A549 (cell line): ENCODE data around the gene MPP2. TPM values are rescaled to one million over a fixed set of nuclear protein-coding genes. Genes with fewer than 3 reads are reported as not detected.

Experiments used
- ATAC-seq, 2 experiments: fragments of 200-7000 bp in 1 of 2; fragments of >200 bp in 1 of 2; cut with Nextera tagmentation in 1 of 2; cut with Tn5 transposase in 1 of 2; 3 replicates each; pipeline versions ENCODE4 v1.8.0 to v1.9.1; 2018 to 2020; ENCODE audit warnings: mild to moderate bottlenecking in 1 of 2, moderate library complexity in 1 of 2
- CTCF ChIA-PET: fragments of 300-600 bp; sonication (Branson Sonifier 250); formaldehyde crosslinking; extraction: SDS; loops from one replicate; lab custom pipeline; 2021; ENCODE audit warnings: antibody characterized with exemption, inconsistent platforms; lab: Yijun Ruan, JAX
- POLR2A ChIA-PET: fragments of 350-600 bp; formaldehyde crosslinking; extraction: SDS; loops from one replicate; lab custom pipeline; 2021; ENCODE audit warnings: antibody characterized with exemption, inconsistent platforms; lab: Yijun Ruan, JAX
- DNase-seq, 2 experiments: peaks; one replicate each; pipeline versions ENCODE4 v3.0.0 to v3.0.0-alpha.2; 2011 to 2016; ENCODE audit warnings: low read depth in 1 of 2, low spot score in 1 of 2
- FAIRE-seq: peaks from 2 replicates; lab custom pipeline; 2011; peaks lifted over from hg19 to GRCh38; lab: Jason Lieb, UNC
- H3K27ac ChIP-seq, 2 experiments: fragments of >200 bp; sonication (Bioruptor Twin); formaldehyde crosslinking; 3 replicates each; pipeline ENCODE4 v1.5.1; 2016 to 2017
- H3K4me1 ChIP-seq: fragments of >200 bp; sonication (Bioruptor Twin); formaldehyde crosslinking; 3 replicates; pipeline ENCODE4 v1.6.1; 2016
- H3K4me2 ChIP-seq: fragments of >200 bp; sonication (Bioruptor Twin); formaldehyde crosslinking; 3 replicates; pipeline ENCODE4 v1.6.1; 2016
- H3K4me3 ChIP-seq: fragments of >200 bp; sonication (Bioruptor Twin); formaldehyde crosslinking; 3 replicates; pipeline ENCODE4 v1.5.1; 2016
- H3K9me3 ChIP-seq: fragments of >200 bp; sonication (Bioruptor Twin); formaldehyde crosslinking; 3 replicates; pipeline ENCODE4 v1.6.1; 2016
- CBX8 ChIP-seq: fragments of 200-600 bp; sonication (generic); IDR thresholded peaks from 2 replicates; pipeline ENCODE4 v1.6.1; 2016
- EHMT2 ChIP-seq: fragments of 200-600 bp; sonication (generic); IDR thresholded peaks from 2 replicates; pipeline ENCODE4 v1.6.1; 2016; ENCODE audit warnings: antibody characterized with exemption, low read depth, mild to moderate bottlenecking, moderate library complexity
- FOSL2 ChIP-seq, 2 experiments: fragments of 450-650 bp in 1 of 2; fragments of >200 bp in 1 of 2; sonication (Bioruptor Twin) in 1 of 2; formaldehyde crosslinking; IDR thresholded peaks; 2 replicates each; pipeline versions ENCODE4 v1.5.0 to v1.6.1; 2016 to 2020; ENCODE audit warnings: mild to moderate bottlenecking in 1 of 2, moderate library complexity in 1 of 2
- FOXS1 ChIP-seq: fragments of 250-450 bp; sonication (Bioruptor Pico); IDR thresholded peaks from 2 replicates; pipeline ENCODE4 v1.5.0; 2020; ENCODE audit warnings: mild to moderate bottlenecking, moderate library complexity
- HOXB5 ChIP-seq: fragments of 250-450 bp; sonication (Bioruptor Pico); IDR thresholded peaks from 2 replicates; pipeline ENCODE4 v1.5.0; 2020; ENCODE audit warnings: mild to moderate bottlenecking, moderate library complexity
- KDM5A ChIP-seq: fragments of 200-600 bp; sonication (generic); IDR thresholded peaks from 2 replicates; pipeline ENCODE4 v1.6.1; 2016; ENCODE audit warnings: antibody characterized with exemption, mild to moderate bottlenecking
- MAZ ChIP-seq: fragments of 150-350 bp; IDR thresholded peaks from 2 replicates; pipeline ENCODE4 v1.6.1; 2014; ENCODE audit warnings: antibody characterized with exemption, low read depth, low read length, borderline replicate concordance
- MYC ChIP-seq: IDR thresholded peaks from 2 replicates; pipeline ENCODE4 v1.6.1; 2012; ENCODE audit warnings: mild to moderate bottlenecking, inconsistent platforms, low read length, improper control_type of control experiment, borderline replicate concordance
- NFE2L2 ChIP-seq: fragments of 150-350 bp; conservative IDR thresholded peaks from 2 replicates; pipeline ENCODE4 v1.6.1; 2014; ENCODE audit warnings: low read length
- PHF8 ChIP-seq: fragments of 200-600 bp; sonication (generic); IDR thresholded peaks from 2 replicates; pipeline ENCODE4 v1.6.1; 2016; ENCODE audit warnings: low read depth, mild to moderate bottlenecking, antibody characterized with exemption, moderate library complexity, borderline replicate concordance
- RCOR1 ChIP-seq: fragments of 150-350 bp; IDR thresholded peaks from 2 replicates; pipeline ENCODE4 v1.6.1; 2014; ENCODE audit warnings: antibody characterized with exemption, low read length, low read depth
- RFX5 ChIP-seq: fragments of 450-650 bp; IDR thresholded peaks from 2 replicates; pipeline ENCODE4 v1.7.1; 2014; ENCODE audit warnings: antibody characterized with exemption, mild to moderate bottlenecking, moderate library complexity
- SREBF2 ChIP-seq: fragments of 450-650 bp; IDR thresholded peaks from 2 replicates; pipeline ENCODE4 v1.6.1; 2014; ENCODE audit warnings: mild to moderate bottlenecking, moderate library complexity
- TFCP2L1 ChIP-seq: fragments of 250-450 bp; sonication (Bioruptor Pico); IDR thresholded peaks from 2 replicates; pipeline ENCODE4 v1.5.0; 2021; ENCODE audit warnings: mild to moderate bottlenecking
- TP53 ChIP-seq: fragments of 250-450 bp; sonication (Bioruptor Pico); IDR thresholded peaks from 2 replicates; pipeline ENCODE4 v1.5.0; 2021; ENCODE audit warnings: mild to moderate bottlenecking, moderate library complexity
- ZC3H11A ChIP-seq: fragments of 450-650 bp; IDR thresholded peaks from 2 replicates; pipeline ENCODE4 v1.6.1; 2014; ENCODE audit warnings: antibody characterized with exemption, mild to moderate bottlenecking
- ZFP36 ChIP-seq: fragments of 450-650 bp; IDR thresholded peaks from 2 replicates; pipeline ENCODE4 v1.6.1; 2014; ENCODE audit warnings: borderline replicate concordance; ENCODE audit not compliant: partially characterized antibody
- WGBS: methylation state at CpG from one replicate; pipeline ENCODE4 v1.1.6; 2017; ENCODE audit errors: missing lambda C conversion rate; 5-methylcytosine and 5-hydroxymethylcytosine counted together
- polyA plus RNA-seq, 4 experiments: library from polyadenylated mRNA; depleted of rRNA in 3 of 4; stranded (reverse); fragments of >200 nt; fragmentation: RNase III in 1 of 4; extraction: RNeasy Plus Mini Kit Qiagen cat#74134 plus additional on column Dnase treatment in 1 of 4; gene quantifications; 2 replicates in 3 of 4; 3 replicates in 1 of 4; pipeline ENCODE4 v1.2.3, GENCODE V29; 2011 to 2017
- TF ChIP-seq, protein P1 (sequence below): IDR thresholded peaks from 2 replicates; pipeline ENCODE4 v1.6.1; 2012; ENCODE audit warnings: low read depth, borderline replicate concordance
- TF ChIP-seq, protein P2 (sequence below): IDR thresholded peaks from 2 replicates; pipeline ENCODE4 v1.6.1; 2012
- TF ChIP-seq, protein P3 (sequence below): fragments of 250-450 bp; sonication (Bioruptor Pico); IDR thresholded peaks from 2 replicates; pipeline ENCODE4 v1.5.0; 2021; ENCODE audit warnings: mild to moderate bottlenecking, moderate library complexity, borderline replicate concordance

MPP2 gene
- polyA plus RNA-seq, 2 of the 4 experiments (the other 2 are of a cell fraction): 3.8 to 4.2 TPM

DNA sequence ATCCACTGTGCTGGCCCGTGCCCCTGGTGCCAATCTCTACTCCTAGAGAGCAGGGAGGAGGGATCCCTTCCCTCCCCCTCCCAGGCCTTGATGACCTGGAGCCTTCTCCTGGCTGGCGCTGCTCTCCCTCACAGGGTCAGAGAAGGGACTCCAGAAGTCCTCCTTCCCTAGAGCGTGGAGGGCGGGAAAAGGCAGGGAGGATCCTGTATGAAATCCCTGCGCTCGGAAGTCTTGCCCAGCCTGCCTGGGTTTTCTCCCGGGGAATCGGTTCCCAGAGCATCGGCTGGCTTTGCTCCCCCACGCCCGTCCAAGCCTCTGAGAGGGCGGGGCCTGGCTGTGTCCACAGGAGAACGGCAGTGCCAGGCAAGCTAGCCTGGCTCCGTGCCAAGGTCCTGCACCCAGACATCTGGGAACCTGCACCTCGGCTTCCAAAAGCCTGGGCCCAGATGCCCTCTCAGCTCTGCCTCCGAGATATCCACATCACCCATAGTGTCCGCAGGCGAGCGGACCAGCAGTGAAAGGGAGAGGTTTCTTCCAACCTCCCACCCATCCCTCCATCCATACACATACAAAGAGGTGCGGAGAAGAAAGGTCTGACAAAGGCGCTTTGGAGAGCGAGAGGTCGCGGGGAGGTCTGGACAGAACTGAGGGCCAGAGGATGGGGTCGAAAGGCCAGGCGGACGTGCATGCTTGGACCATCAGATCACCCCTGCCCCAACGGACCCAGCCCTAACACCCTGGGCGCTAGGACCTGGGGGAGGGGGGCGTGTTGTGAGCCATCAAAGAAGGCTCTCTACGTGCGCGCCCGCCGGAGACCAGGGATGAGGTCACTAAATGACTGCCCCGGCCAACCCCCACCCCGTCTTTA is 1.1 kb downstream of the MPP2 start (continued):
- TF ChIP-seq MYC: no peak
- TF ChIP-seq, protein P1, sequence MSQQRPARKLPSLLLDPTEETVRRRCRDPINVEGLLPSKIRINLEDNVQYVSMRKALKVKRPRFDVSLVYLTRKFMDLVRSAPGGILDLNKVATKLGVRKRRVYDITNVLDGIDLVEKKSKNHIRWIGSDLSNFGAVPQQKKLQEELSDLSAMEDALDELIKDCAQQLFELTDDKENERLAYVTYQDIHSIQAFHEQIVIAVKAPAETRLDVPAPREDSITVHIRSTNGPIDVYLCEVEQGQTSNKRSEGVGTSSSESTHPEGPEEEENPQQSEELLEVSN: no peak
- TF ChIP-seq, all 56 proteins: peak for 0

DNA sequence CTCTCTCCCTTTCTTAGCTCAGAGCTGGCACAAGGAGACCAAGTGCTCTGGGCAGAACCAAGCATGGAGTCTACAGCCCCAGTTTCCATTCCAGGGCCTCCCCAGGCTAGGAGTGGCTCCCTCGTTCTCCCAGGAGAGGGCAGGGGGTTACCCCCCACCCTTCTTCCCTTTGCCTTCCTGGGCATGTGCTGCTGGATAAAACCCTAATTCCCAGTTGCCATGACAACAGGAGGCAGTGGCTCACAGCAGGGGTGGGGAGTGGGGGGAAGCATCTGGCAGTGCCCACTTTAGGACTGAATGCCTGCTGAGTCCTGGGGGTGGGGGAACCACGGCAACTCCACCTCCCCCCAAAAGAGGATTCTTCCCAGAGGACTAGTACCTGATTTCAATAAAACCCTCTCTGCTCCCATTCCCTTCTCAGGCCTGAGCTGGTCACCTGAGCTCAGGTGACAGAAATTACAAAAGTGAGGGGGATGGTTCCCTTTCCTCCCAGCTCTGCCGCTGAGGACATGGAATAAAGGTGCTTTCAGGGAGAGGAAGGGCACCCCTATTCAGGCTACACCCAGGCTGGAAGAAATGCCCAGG is 1.8 kb downstream of the MPP2 start:
- TF ChIP-seq, protein P2, sequence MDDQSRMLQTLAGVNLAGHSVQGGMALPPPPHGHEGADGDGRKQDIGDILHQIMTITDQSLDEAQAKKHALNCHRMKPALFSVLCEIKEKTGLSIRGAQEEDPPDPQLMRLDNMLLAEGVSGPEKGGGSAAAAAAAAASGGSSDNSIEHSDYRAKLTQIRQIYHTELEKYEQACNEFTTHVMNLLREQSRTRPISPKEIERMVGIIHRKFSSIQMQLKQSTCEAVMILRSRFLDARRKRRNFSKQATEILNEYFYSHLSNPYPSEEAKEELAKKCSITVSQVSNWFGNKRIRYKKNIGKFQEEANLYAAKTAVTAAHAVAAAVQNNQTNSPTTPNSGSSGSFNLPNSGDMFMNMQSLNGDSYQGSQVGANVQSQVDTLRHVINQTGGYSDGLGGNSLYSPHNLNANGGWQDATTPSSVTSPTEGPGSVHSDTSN: no peak
- TF ChIP-seq RCOR1: no peak
- no peak for TF ChIP-seq ZFP36
- TF ChIP-seq RFX5: no peak
- no peak for TF ChIP-seq FOSL2 (IDR thresholded peaks at IDR 0.05)
- TF ChIP-seq FOSL2 (CRISPR knock-in tag; IDR thresholded peaks at IDR 0.05): no peak
- H3K9me3 ChIP-seq: no peaks in the 10 kb centered on the region
- WGBS: 83% methylated on average over 3 of the region's 3 CpGs
- ATAC-seq: no peak
- DNase-seq: no peak
- peak overlapping the region; percentile 99 for H3K4me2 ChIP-seq
- CTCF ChIA-PET: interaction anchor here (1.2 to 25.9 kb wide), 4 partner anchors 10 to 59 kb away, joined by 4 to 412 read pairs (median 202); partner anchors contain the start of gene PPY
- POLR2A ChIA-PET: no interaction called here
- no peak overlapping the region for H3K27ac ChIP-seq
- no peak for FAIRE-seq
- H3K4me1 ChIP-seq: peaks cover 32% of the 10 kb centered on the region
- no peak overlapping the region for H3K4me3 ChIP-seq

DNA sequence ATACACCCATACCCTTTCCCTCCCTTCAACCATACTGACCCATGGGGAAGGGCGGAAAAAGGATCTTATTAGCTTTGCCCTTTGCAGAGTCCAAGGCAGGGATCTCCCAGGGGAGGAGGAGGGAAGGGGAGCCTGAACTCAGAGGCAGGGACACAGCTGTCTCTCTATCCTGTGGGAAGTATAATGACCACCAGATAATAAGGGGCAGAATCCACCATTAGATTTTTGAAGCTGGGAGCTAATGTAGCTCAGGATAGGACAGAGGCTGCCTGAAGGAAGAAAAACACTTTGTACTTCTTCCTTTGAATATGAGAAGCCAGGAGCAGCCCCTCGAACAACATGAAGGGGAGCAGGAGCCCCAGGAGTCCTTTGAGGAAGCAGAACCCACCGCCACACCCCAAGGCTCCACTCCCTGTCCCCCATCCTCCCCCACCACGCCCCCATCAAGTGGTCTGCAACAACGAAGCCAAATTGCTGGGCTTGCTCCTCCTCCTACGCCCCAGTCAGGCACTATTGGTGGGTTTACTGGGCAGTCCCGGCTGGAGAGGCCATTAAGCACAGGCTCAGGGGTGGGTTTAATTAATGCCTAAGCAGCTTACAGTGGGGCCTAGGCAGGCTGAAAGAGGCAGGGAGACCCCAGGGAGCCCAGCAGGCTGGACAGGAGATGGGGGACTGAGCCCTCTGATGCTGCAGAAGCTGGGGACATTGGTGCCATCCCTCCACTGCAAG is 5.3 kb downstream of the MPP2 start:
- ChIA-PET CTCF (interaction anchor here (0.6 to 25.9 kb wide), 7 partner anchors 9 to 92 kb away, joined by 3 to 412 read pairs (median 5); partner anchors contain the start of genes MPP2 and PPY), POLR2A (interaction anchor here (0.5 kb wide), 1 partner anchor 168 kb away, joined by 7 read pairs; no protein-coding TSS in a partner anchor)
- no peak for FAIRE-seq
- Histone ChIP-seq H3K4me2 (no peak overlapping the region), H3K27ac (no peak overlapping the region), H3K4me3 (no peak overlapping the region), H3K4me1 (peaks cover 29% of the 10 kb centered on the region), H3K9me3 (no peaks in the 10 kb centered on the region)
- no peak for DNase-seq
- WGBS: 76% methylated on average over 6 of the region's 7 CpGs
- TF ChIP-seq CBX8: no peak
- TF ChIP-seq NFE2L2: no peak
- TF ChIP-seq KDM5A: no peak
- no peak for TF ChIP-seq TP53
- no peak for TF ChIP-seq MYC
- TF ChIP-seq MAZ: no peak
- TF ChIP-seq ZC3H11A: no peak
- no peak for TF ChIP-seq TFCP2L1 (CRISPR knock-in tag)
- TF ChIP-seq, protein P3, sequence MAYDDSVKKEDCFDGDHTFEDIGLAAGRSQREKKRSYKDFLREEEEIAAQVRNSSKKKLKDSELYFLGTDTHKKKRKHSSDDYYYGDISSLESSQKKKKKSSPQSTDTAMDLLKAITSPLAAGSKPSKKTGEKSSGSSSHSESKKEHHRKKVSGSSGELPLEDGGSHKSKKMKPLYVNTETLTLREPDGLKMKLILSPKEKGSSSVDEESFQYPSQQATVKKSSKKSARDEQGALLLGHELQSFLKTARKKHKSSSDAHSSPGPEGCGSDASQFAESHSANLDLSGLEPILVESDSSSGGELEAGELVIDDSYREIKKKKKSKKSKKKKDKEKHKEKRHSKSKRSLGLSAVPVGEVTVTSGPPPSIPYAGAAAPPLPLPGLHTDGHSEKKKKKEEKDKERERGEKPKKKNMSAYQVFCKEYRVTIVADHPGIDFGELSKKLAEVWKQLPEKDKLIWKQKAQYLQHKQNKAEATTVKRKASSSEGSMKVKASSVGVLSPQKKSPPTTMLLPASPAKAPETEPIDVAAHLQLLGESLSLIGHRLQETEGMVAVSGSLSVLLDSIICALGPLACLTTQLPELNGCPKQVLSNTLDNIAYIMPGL (CRISPR knock-in tag): no peak
- no peak for TF ChIP-seq HOXB5 (CRISPR knock-in tag)
- TF ChIP-seq EHMT2: no peak
- no peak for TF ChIP-seq PHF8
- no peak for TF ChIP-seq FOXS1 (CRISPR knock-in tag)
- no peak for TF ChIP-seq SREBF2
- no peak for ATAC-seq
